ENCODE results near the gene PSMD10.

Gene PSMD10

DNA sequence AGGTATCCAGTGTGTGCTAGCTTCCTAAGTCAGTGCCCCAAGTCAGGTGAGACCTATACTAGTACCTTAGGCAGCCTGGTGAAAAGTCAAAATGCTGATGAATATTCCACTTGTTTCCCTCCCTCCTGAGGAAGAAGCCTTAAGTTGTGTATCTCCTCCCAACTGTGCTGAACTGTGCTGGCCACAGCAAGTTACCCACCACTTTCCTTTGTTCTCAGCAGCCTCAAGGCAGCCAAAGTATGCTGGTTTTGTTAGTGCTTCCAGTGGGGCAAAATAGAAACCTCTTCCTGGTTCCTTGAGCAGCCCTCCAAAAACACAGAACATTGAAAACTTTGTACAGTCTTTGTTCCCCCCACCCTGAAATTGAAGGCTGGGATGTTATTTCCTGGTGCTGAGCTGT lies 14.1 kb upstream of the PSMD10 start:
- no peak overlapping the region for H3K27ac Mint-ChIP-seq
- peaks cover 2% of the 10 kb centered on the region for H3K4me1 Mint-ChIP-seq
- CTCF ChIA-PET, result no interaction called here
- no peak for DNase-seq
- H3K27me3 Mint-ChIP-seq, result no peaks in the 10 kb centered on the region
- peaks cover 7% of the 10 kb centered on the region for H3K36me3 Mint-ChIP-seq
- H3K9me3 Mint-ChIP-seq, result no peaks in the 10 kb centered on the region
- H3K4me3 Mint-ChIP-seq, result no peak overlapping the region

DNA sequence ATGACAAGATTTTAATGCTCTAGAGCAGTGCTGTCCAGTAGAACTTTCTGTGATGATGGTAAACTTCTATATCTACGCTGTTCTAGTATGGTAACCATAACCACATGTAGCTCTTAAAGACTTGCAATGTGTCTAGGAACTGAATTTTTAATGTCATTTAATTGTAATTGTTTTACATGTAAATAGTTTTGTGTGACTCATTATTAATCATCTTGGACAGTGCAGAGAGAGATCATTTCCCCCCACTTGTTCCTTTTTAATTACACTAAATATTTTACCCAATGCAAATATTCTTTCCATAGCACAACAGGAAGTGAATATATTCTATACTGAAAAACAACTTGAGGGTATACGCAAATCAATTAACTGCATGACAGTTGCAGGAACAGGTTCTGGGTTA lies 6.0 kb upstream of the PSMD10 start:
- CTCF ChIA-PET, result no interaction called here
- Mint-ChIP-seq H3K4me3 (no peak overlapping the region), H3K4me1 (peaks cover 11% of the 10 kb centered on the region), H3K27ac (no peak overlapping the region), H3K9me3 (no peaks in the 10 kb centered on the region), H3K36me3 (no peaks in the 10 kb centered on the region), H3K27me3 (no peaks in the 10 kb centered on the region)
- no peak for DNase-seq

DNA sequence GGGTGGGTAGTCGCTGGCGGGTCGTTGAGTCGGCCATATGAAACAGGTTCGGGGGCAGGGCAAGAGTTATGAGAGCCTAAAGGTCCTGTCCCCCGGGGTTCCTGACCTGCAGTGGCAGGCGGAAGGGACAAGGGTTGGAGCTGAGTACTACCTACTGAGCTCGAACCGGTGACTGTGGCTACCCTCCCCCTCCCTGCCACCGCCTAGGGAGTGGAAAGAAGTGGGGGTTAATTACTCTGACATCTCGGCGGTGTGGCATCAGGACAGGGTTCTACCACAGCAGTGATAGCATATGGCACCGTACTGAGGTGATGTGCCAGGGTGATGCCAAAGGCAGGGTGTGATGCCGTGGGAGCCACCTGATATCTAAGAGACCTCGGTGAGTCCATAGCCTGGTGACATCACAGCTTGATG lies 543 bp upstream of the PSMD10 start:
- H3K4me3 Mint-ChIP-seq, result no peak overlapping the region
- CTCF ChIA-PET, result no interaction called here
- H3K9me3 Mint-ChIP-seq, result no peaks in the 10 kb centered on the region
- no peak overlapping the region for H3K27ac Mint-ChIP-seq
- no peak for DNase-seq
- peaks cover 3% of the 10 kb centered on the region for H3K36me3 Mint-ChIP-seq
- H3K27me3 Mint-ChIP-seq, result no peaks in the 10 kb centered on the region
- peaks cover 26% of the 10 kb centered on the region for H3K4me1 Mint-ChIP-seq

DNA sequence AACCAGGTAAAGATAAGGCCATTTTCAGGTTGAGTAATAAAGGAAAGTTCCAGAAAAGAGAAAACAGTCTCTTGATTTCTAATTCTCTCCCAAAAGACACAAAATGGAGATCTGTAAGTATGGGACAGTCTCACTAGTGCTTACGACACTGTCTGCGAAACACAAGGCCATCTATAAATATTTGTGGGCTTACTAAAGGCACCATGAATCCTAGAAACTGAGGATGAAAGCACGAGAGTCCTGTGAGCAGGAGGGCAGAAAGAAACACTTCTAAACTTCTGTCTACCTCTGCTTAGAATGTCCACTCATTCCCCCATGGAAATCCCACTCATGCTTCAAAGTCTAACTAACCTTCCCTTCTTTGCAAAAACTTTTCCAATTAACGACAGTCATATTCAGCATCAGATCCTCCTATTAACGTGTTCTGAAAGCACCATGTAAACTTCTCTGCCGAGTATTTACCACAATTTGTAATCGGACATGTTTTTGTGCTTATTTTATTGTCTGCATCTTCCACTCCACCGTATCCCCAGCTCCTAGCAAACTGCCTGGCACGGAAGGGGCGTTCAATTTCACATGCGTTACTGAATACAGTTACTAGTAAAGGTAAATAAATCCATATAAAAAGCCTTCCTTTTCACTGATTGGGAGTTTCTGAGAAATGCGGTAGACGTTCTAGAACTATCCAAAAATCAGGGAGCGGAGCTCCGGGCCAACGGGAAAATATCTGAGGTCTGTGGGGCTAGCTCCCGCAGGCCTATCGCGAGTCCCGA lies 665 bp downstream of the PSMD10 start:
- Mint-ChIP-seq H3K9me3 (no peaks in the 10 kb centered on the region), H3K27ac (no peak overlapping the region), H3K27me3 (no peaks in the 10 kb centered on the region), H3K4me1 (peaks cover 26% of the 10 kb centered on the region), H3K4me3 (no peak overlapping the region), H3K36me3 (peaks cover 3% of the 10 kb centered on the region)
- CTCF ChIA-PET, result interaction anchor here (0.6 kb wide), 1 partner anchor 8 kb away, joined by 3 read pairs; no protein-coding TSS in a partner anchor
- DNase-seq, result no peak

DNA sequence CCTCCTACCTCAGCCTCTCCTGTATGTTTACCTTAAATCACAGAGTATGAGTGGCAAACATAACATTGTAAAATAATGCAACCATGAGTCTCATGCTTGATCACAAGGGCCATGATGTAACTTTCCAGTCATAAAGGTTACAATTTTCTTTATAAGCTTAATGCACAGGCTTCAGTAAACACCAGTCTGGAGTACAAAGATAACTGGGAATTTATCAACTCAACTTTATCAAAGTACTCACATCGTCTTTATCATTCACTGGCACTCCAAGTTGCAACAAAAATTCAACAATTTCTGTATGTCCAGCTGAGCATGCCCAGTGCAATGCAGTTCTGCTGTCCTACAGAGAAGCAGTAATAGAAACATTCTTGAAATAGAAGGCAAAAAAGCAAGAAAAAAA lies 2.8 kb downstream of the PSMD10 start:
- Mint-ChIP-seq H3K4me1 (peaks cover 21% of the 10 kb centered on the region), H3K4me3 (no peak overlapping the region), H3K27me3 (no peaks in the 10 kb centered on the region), H3K9me3 (no peaks in the 10 kb centered on the region), H3K27ac (no peak overlapping the region), H3K36me3 (peaks cover 9% of the 10 kb centered on the region)
- CTCF ChIA-PET, result no interaction called here
- no peak for DNase-seq

DNA sequence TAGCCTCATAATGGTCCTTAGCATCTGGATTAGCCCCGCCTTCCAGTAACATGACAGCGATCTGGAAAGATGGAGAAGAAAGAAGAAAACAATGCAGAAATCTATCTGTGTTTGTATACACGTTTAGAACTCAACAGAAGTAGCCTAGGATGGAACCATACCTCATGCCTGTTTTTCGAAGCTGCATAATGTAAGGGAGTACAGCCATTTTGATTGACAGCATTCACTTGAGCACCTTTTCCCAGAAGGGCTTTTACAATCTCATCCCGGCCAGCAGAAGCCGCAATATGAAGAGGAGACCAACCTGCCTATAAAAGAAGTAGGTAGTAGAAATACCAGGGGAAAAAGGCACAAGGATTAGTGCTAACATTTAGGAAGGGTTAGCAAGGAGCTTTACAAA lies 3.5 kb downstream of the PSMD10 start:
- no peak overlapping the region for H3K27ac Mint-ChIP-seq
- DNase-seq, result no peak
- CTCF ChIA-PET, result no interaction called here
- H3K27me3 Mint-ChIP-seq, result no peaks in the 10 kb centered on the region
- no peaks in the 10 kb centered on the region for H3K9me3 Mint-ChIP-seq
- peaks cover 15% of the 10 kb centered on the region for H3K4me1 Mint-ChIP-seq
- H3K4me3 Mint-ChIP-seq, result no peak overlapping the region
- peaks cover 9% of the 10 kb centered on the region for H3K36me3 Mint-ChIP-seq

DNA sequence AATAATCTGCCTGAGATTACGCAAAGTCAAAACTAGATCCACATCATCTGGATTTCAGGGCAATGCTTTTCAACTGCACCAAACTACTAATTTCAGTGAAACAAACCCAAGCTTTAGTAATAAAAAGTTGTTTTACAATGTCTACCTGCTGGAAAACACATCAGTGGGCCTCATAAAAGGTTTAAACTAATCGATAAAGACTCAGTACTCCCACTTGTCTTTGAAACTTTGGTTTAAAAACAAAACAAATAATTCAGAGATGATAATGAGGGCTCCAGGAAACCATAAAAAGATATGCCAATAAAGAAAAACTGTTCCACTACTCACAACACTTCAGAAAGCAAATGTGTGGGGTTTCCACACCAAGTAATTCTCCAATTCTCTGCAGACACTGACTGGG lies 10.2 kb downstream of the PSMD10 start:
- peaks cover 8% of the 10 kb centered on the region for H3K36me3 Mint-ChIP-seq
- CTCF ChIA-PET, result no interaction called here
- no peak for DNase-seq
- H3K4me1 Mint-ChIP-seq, result no peaks in the 10 kb centered on the region
- H3K4me3 Mint-ChIP-seq, result no peak overlapping the region
- no peak overlapping the region for H3K27ac Mint-ChIP-seq
- H3K27me3 Mint-ChIP-seq, result no peaks in the 10 kb centered on the region
- H3K9me3 Mint-ChIP-seq, result no peaks in the 10 kb centered on the region

DNA sequence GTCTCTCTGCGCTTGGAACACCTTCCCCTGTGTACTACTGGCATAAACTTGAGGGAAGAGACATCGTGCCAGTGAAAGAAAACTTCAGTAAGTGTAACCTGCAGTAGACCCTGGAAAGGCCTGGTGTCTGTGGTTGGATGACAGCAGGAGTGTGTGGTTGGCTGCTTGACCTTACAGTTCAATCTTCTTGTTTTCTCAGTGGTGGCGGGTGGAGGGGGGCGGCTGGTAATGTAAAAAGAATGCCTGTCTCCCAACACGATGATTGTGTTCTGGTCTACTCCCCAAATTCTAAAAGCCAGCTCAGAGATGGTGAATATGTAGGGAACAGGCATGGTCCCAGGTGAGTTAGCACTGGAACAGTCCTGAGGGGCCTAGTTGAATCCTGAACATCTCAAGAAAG lies 18.6 kb downstream of the PSMD10 start:
- no peak overlapping the region for H3K4me3 Mint-ChIP-seq
- H3K27ac Mint-ChIP-seq, result no peak overlapping the region
- peaks cover 2% of the 10 kb centered on the region for H3K36me3 Mint-ChIP-seq
- CTCF ChIA-PET, result no interaction called here
- H3K27me3 Mint-ChIP-seq, result peaks cover 3% of the 10 kb centered on the region
- peaks cover 2% of the 10 kb centered on the region for H3K4me1 Mint-ChIP-seq
- no peak for DNase-seq
- H3K9me3 Mint-ChIP-seq, result no peaks in the 10 kb centered on the region

DNA sequence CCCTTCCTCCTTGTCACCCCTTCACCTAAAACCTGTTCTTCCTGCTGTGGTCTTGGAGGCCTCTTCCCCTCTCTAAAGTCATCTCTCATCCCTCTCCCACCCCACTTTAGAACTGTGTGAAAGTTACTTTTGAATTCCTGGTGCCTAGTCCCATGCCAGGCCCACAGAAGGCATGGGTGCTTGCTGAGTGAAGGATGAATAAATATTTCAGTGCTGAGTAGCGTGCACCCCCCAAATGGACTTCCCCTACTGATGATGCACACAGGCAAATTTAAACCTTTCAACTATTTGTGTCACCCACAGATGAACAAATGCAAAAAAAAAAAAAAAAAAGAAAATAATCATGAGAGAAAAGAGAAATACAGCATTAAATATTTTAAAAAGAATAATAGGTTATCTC lies 19.8 kb downstream of the PSMD10 start:
- Mint-ChIP-seq H3K4me1 (peaks cover 2% of the 10 kb centered on the region), H3K4me3 (no peak overlapping the region), H3K27ac (no peak overlapping the region), H3K36me3 (no peaks in the 10 kb centered on the region), H3K27me3 (peaks cover 3% of the 10 kb centered on the region), H3K9me3 (no peaks in the 10 kb centered on the region)
- no peak for DNase-seq
- CTCF ChIA-PET, result interaction anchor here (0.7 to 1.3 kb wide), 2 partner anchors 416 to 616 kb away, joined by 3 read pairs; no protein-coding TSS in a partner anchor

DNA sequence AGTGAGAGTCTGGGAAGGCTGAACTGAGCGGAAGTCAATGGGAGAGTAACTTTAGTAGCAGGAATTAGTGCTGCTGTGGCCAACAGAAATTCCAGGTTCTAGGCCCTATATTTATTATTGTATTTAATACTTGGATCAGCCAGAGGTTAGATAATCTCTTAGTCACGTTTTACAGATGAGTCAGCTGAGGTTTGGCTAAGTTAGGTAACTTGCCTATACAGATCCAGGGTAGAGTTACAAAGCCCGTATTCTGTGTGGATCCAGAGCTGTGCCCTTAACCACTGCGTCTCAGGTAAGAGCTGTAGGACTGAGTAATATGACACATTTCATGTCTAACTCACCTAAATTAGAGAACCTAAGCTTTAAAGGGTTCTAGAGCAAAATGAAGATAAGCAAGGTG lies 20.5 kb downstream of the PSMD10 start:
- peaks cover 2% of the 10 kb centered on the region for H3K4me1 Mint-ChIP-seq
- CTCF ChIA-PET, result interaction anchor here (0.7 to 1.3 kb wide), 6 partner anchors 49 to 617 kb away, joined by 3 to 8 read pairs (median 3); no protein-coding TSS in a partner anchor
- H3K36me3 Mint-ChIP-seq, result no peaks in the 10 kb centered on the region

DNA sequence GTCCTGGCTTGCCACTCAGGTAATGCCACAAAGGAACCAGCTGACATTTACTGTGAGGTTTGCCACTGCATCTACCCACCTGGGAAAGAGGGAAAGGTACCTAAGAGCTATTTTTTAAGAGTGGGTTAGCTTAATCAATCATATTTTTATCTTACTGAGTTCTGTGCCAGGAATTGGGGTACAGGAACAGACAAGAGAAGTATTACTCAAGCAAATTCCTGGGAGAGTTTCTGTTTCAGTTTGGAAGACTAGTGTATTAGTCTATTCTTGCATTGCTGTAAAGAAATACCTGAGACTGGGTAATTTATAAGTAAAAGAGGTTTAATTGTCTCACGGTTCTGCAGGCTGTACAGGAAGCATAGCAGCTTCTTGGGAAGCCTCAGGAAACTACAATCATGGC lies 23.2 kb downstream of the PSMD10 start:
- DNase-seq, result no peak
- Mint-ChIP-seq H3K9me3 (no peaks in the 10 kb centered on the region), H3K36me3 (no peaks in the 10 kb centered on the region), H3K27ac (no peak overlapping the region), H3K4me3 (no peak overlapping the region), H3K27me3 (peaks cover 3% of the 10 kb centered on the region), H3K4me1 (peaks cover 2% of the 10 kb centered on the region)
- CTCF ChIA-PET, result no interaction called here

More for the DNA sequence above, 20.5 kb downstream of the PSMD10 start:
- Mint-ChIP-seq H3K27ac (no peak overlapping the region), H3K9me3 (no peaks in the 10 kb centered on the region), H3K27me3 (peaks cover 3% of the 10 kb centered on the region), H3K4me3 (no peak overlapping the region)
- DNase-seq, result no peak

DNA sequence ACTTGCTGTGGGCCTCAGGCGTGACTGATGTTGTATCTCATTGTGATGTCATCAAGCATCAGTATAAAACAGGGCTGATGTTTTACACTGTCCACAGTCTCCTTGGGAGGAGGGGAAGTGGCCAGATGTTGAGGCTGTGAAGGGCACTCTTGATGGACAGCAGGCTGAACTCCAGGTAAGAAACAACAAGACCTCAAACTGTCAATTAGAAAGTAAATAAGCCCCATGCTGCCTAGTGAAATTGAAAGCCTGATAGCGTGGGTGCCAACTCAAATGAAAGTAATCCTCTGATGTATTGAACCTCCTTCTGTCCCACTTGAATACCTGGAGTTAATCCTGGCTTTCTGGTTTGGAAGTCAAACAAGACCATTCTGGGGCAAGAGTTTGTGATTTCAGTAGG lies 26.7 kb downstream of the PSMD10 start:
- CTCF ChIA-PET, result no interaction called here

DNA sequence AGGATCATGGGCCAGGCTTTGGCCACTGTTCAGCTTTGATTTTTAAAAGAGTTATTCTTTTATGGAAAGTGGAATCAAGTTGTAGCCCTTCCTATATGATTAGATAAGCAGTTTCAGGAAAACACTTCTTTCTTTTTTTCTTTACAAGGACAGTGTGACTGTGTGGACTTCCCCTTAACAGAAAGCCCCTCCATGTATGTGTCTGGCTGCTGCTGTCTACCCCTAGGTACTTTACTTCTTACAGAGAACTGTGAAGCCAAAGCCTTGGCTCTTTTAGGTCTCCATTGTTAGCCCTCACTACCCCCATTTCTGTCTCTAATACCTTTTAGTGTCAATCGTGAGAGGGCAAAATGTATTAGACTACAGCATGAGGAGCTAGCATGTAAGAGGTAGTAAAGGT lies 27.3 kb downstream of the PSMD10 start:
- Mint-ChIP-seq H3K36me3 (peaks cover 7% of the 10 kb centered on the region), H3K27me3 (no peaks in the 10 kb centered on the region), H3K4me1 (peaks cover 7% of the 10 kb centered on the region), H3K4me3 (no peak overlapping the region), H3K27ac (no peak overlapping the region), H3K9me3 (no peaks in the 10 kb centered on the region)
- DNase-seq, result no peak
- CTCF ChIA-PET, result no interaction called here

More for the DNA sequence above, 26.7 kb downstream of the PSMD10 start:
- H3K4me1 Mint-ChIP-seq, result peaks cover 4% of the 10 kb centered on the region
- no peak overlapping the region for H3K27ac Mint-ChIP-seq
- H3K27me3 Mint-ChIP-seq, result no peaks in the 10 kb centered on the region
- no peaks in the 10 kb centered on the region for H3K9me3 Mint-ChIP-seq
- no peak for DNase-seq
- H3K36me3 Mint-ChIP-seq, result peaks cover 3% of the 10 kb centered on the region
- H3K4me3 Mint-ChIP-seq, result no peak overlapping the region

DNA sequence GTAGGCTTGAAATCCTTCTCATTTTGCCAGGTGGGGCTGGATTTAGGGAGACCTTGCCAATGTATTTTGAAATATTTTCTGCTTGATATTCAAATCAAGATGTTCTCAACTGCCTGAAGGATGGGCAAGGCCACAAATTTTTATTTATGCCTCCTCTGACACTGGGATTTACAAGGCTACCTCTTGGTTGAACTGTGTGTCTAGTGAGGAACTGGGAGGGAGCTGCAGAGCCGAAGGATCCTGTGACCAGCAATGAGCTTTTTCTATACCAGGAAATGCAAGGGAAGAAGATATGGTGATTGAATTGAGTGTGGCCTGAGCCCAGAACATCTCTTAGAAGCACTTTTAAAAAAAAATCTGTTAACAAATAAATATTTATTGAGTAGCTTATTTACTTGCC lies 31.5 kb downstream of the PSMD10 start:
- no peak overlapping the region for H3K27ac Mint-ChIP-seq
- DNase-seq, result no peak
- H3K27me3 Mint-ChIP-seq, result no peaks in the 10 kb centered on the region

DNA sequence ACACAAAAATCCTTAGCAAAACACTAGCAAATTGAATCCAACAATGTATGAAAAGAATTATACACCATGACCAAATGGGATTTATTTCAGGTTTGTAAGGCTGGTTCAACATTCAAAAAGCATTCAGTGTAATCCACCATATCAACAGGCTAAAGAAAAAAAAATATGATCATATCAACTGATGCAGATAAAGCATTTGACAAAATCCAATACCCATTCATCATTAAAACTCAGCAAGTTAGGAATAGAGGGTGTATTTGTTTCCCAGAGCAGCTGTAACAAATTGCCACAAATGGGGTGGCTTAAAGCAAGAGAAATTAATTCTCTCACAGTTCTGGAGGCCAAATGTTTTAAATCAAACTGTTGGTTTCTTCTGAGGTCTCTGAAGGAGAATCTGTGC lies 35.8 kb downstream of the PSMD10 start:
- DNase-seq, result no peak
- Mint-ChIP-seq H3K9me3 (no peaks in the 10 kb centered on the region), H3K4me1 (peaks cover 5% of the 10 kb centered on the region), H3K36me3 (peaks cover 7% of the 10 kb centered on the region), H3K4me3 (no peak overlapping the region), H3K27ac (no peak overlapping the region), H3K27me3 (no peaks in the 10 kb centered on the region)
- CTCF ChIA-PET, result no interaction called here

More for the DNA sequence above, 31.5 kb downstream of the PSMD10 start:
- Mint-ChIP-seq H3K36me3 (peaks cover 7% of the 10 kb centered on the region), H3K4me1 (peaks cover 5% of the 10 kb centered on the region), H3K4me3 (no peak overlapping the region), H3K9me3 (no peaks in the 10 kb centered on the region)
- CTCF ChIA-PET, result interaction anchor here (1.1 kb wide), 1 partner anchor 60 kb away, joined by 3 read pairs; no protein-coding TSS in a partner anchor

Measured in activated naive CD4-positive, alpha-beta T cell treated with anti-CD3 and anti-CD28 coated beads, Interleukin-2, amount 10 ng/mL, durations not matched to agents 7 days and 5 days (primary cell).